OCI-LY1 (cell line): Measurements from ENCODE around the gene DIAPH1.

ENCODE experiments used
- CTCF ChIP-seq: fragments of 200-600 bp; sonication (generic), shearing (Covaris generic); IDR thresholded peaks from 2 replicates; pipeline ENCODE4 v1.5.1; 2017; ENCODE audit warnings: mild to moderate bottlenecking, antibody characterized with exemption, low read length, moderate library complexity, mixed read lengths
- EZH2 ChIP-seq: fragments of 200-600 bp; sonication (generic), shearing (Covaris generic); IDR thresholded peaks from 2 replicates; pipeline ENCODE4 v1.8.0; 2017; ENCODE audit warnings: borderline replicate concordance, mixed run types, mild to moderate bottlenecking, antibody characterized with exemption, low read length, moderate library complexity, mixed read lengths

DNA sequence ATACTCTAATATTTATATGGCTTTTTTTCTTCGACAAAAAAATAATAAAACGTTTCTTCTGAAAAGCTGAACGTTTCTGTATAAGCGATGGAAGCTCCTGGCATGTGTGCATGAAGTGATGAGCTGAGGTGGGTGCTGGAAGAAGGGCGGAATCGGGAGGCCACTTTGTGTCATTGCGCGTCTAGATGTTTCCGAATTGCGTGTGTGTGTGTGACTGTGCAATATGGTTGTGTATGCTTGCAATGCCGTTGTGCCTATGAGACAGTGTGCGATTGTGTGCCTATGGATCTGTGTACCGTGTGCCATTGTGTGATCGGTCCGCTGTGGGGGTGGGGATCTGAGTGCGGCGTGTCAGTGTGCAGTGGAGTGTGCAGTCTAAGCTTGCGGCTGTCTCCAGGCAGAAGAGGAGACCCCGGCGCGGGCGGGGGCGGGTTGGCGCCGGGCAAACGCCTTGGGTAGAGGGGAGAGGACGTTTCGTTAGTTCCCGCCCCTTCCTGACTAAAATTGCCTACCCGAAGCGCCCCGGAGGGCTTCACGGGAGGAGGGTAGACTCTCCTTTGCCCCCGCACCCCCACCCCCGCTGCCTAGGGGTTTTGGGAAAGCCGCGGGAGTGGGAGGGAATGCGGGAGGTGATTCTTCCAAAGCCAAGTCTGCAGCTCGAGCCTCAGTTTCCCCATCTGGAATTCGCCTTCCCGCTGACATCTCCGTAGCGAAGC, 105.7 kb downstream of the DIAPH1 start:
- no peak for TF ChIP-seq CTCF
- no peak for TF ChIP-seq EZH2
